Stimulated activated effector memory CD8-positive, alpha-beta T cell treated with anti-CD3 and anti-CD28 coated beads, Interleukin-12 subunit alpha, Interleukin-12 subunit beta, amount 100 ng/mL, for 72 hours (primary cell): ENCODE measurements around the gene CMTM3.
"Not testable (repeated sequence)": the region's sequence is repeated elsewhere in the genome, so short reads cannot be mapped to it uniquely, and the experiment has no call there.

Source experiments
- ATAC-seq: fragments of 150-1000 bp; cut with Tn5 transposase; 2 replicates; pipeline ENCODE4 v1.10.0; 2021
- DNase-seq, 2 donors: peaks; one replicate each; pipeline ENCODE4 v3.0.0; 2021 to 2022; ENCODE audit warnings: low spot score in 2 of 2
- H3K27ac Mint-ChIP-seq: one replicate; pipeline ENCODE4 v1.8.0; 2022; ENCODE audit warnings: mild to moderate bottlenecking, mixed read lengths
- H3K36me3 Mint-ChIP-seq: one replicate; pipeline ENCODE4 v1.8.0; 2022; ENCODE audit warnings: mild to moderate bottlenecking, mixed read lengths
- H3K4me1 Mint-ChIP-seq: one replicate; pipeline ENCODE4 v1.8.0; 2022; ENCODE audit warnings: mixed read lengths
- H3K4me3 Mint-ChIP-seq: one replicate; pipeline ENCODE4 v1.8.0; 2022; ENCODE audit warnings: mild to moderate bottlenecking, mixed read lengths
- H3K9me3 Mint-ChIP-seq: one replicate; pipeline ENCODE4 v1.8.0; 2022; ENCODE audit warnings: mixed read lengths

CMTM3 gene

GRCh38 chr16:66575060-66575459 is 29.4 kb upstream of the CMTM3 start:
- no peak for ATAC-seq
- H3K36me3 Mint-ChIP-seq = peaks cover 23% of the 10 kb centered on the region
- H3K4me3 Mint-ChIP-seq = no peak overlapping the region
- no peaks in the 10 kb centered on the region for H3K9me3 Mint-ChIP-seq
- no peak overlapping the region for H3K27ac Mint-ChIP-seq
- H3K4me1 Mint-ChIP-seq = peaks cover 33% of the 10 kb centered on the region
- no peak for DNase-seq

GRCh38 chr16:66576296-66576695 is 28.2 kb upstream of the CMTM3 start:
- ATAC-seq (no peak), DNase-seq (no peak)
- Mint-ChIP-seq H3K27ac (no peak overlapping the region), H3K36me3 (peaks cover 18% of the 10 kb centered on the region), H3K4me1 (peaks cover 40% of the 10 kb centered on the region), H3K9me3 (no peaks in the 10 kb centered on the region), H3K4me3 (no peak overlapping the region)

GRCh38 chr16:66578651-66579531 is 25.6 kb upstream of the CMTM3 start, which contains the start of gene CMTM2:
Gene CMTM2, plus strand, starts transcription at chr16:66579463. Its CDS starts 145 bp downstream, at chr16:66579608.
- peak within 1 kb of the TSS; percentile 60 for H3K4me3 Mint-ChIP-seq
- peak within 1 kb of the TSS; percentile 74 for H3K27ac Mint-ChIP-seq
- no peak for DNase-seq
- ATAC-seq = peak; percentile 37
- no peaks in the 10 kb centered on the region for H3K36me3 Mint-ChIP-seq
- no peaks in the 10 kb centered on the region for H3K9me3 Mint-ChIP-seq
- peaks cover 27% of the 10 kb centered on the region for H3K4me1 Mint-ChIP-seq

GRCh38 chr16:66580605-66581209 is 23.8 kb upstream of the CMTM3 start:
- ATAC-seq = no peak
- no peak overlapping the region for H3K4me3 Mint-ChIP-seq
- H3K36me3 Mint-ChIP-seq = no peaks in the 10 kb centered on the region
- H3K27ac Mint-ChIP-seq = no peak overlapping the region
- no peaks in the 10 kb centered on the region for H3K9me3 Mint-ChIP-seq
- DNase-seq = no peak
- peaks cover 27% of the 10 kb centered on the region for H3K4me1 Mint-ChIP-seq

- Mint-ChIP-seq H3K9me3 (no peaks in the 10 kb centered on the region), H3K4me1 (peaks cover 27% of the 10 kb centered on the region), H3K4me3 (no peak overlapping the region), H3K27ac (no peak overlapping the region), H3K36me3 (no peaks in the 10 kb centered on the region)
- no peak for ATAC-seq
- no peak for DNase-seq
Measured at GRCh38 chr16:66581246-66581952, 23.1 kb upstream of the CMTM3 start.

- no peak overlapping the region for H3K27ac Mint-ChIP-seq
- DNase-seq (no peak), ATAC-seq (no peak)
- H3K9me3 Mint-ChIP-seq = no peaks in the 10 kb centered on the region
- no peak overlapping the region for H3K4me3 Mint-ChIP-seq
- peaks cover 7% of the 10 kb centered on the region for H3K36me3 Mint-ChIP-seq
- H3K4me1 Mint-ChIP-seq = peaks cover 23% of the 10 kb centered on the region
Measured at GRCh38 chr16:66585481-66586239, 18.8 kb upstream of the CMTM3 start.

- Mint-ChIP-seq H3K27ac (peak overlapping the region; percentile 54), H3K36me3 (peaks cover 7% of the 10 kb centered on the region), H3K4me1 (peaks cover 17% of the 10 kb centered on the region), H3K4me3 (no peak overlapping the region), H3K9me3 (no peaks in the 10 kb centered on the region)
- ATAC-seq = no peak
- DNase-seq = no peak
Measured at GRCh38 chr16:66587881-66588600, 16.5 kb upstream of the CMTM3 start.

GRCh38 chr16:66588981-66589713 is 15.4 kb upstream of the CMTM3 start:
- Mint-ChIP-seq H3K36me3 (peaks cover 7% of the 10 kb centered on the region), H3K27ac (peak overlapping the region; percentile 43), H3K4me1 (peaks cover 17% of the 10 kb centered on the region), H3K9me3 (no peaks in the 10 kb centered on the region), H3K4me3 (peak overlapping the region; percentile 65)
- DNase-seq (peak in 1 of 2 donors; percentile 71), ATAC-seq (peak; percentile 97)

- H3K36me3 Mint-ChIP-seq = peaks cover 7% of the 10 kb centered on the region
- H3K9me3 Mint-ChIP-seq = no peaks in the 10 kb centered on the region
- no peak for ATAC-seq
- H3K27ac Mint-ChIP-seq = no peak overlapping the region
- H3K4me3 Mint-ChIP-seq = peak overlapping the region; percentile 65
- DNase-seq = no peak
- peaks cover 17% of the 10 kb centered on the region for H3K4me1 Mint-ChIP-seq
Measured at GRCh38 chr16:66590322-66590721, 14.2 kb upstream of the CMTM3 start.

GRCh38 chr16:66591018-66591417 is 13.5 kb upstream of the CMTM3 start:
- no peak for ATAC-seq
- Mint-ChIP-seq H3K4me3 (no peak overlapping the region), H3K4me1 (peaks cover 17% of the 10 kb centered on the region), H3K27ac (no peak overlapping the region), H3K36me3 (peaks cover 7% of the 10 kb centered on the region), H3K9me3 (no peaks in the 10 kb centered on the region)
- DNase-seq = no peak

GRCh38 chr16:66592241-66592640 is 12.3 kb upstream of the CMTM3 start:
- no peaks in the 10 kb centered on the region for H3K9me3 Mint-ChIP-seq
- H3K36me3 Mint-ChIP-seq = peaks cover 7% of the 10 kb centered on the region
- peak overlapping the region; percentile 48 for H3K27ac Mint-ChIP-seq
- peaks cover 27% of the 10 kb centered on the region for H3K4me1 Mint-ChIP-seq
- ATAC-seq = no peak
- no peak for DNase-seq
- H3K4me3 Mint-ChIP-seq = no peak overlapping the region

GRCh38 chr16:66592814-66593213 is 11.7 kb upstream of the CMTM3 start:
- Mint-ChIP-seq H3K27ac (no peak overlapping the region), H3K4me1 (peaks cover 32% of the 10 kb centered on the region), H3K9me3 (no peaks in the 10 kb centered on the region), H3K36me3 (peaks cover 7% of the 10 kb centered on the region), H3K4me3 (no peak overlapping the region)
- no peak for ATAC-seq
- DNase-seq = no peak

- no peak overlapping the region for H3K27ac Mint-ChIP-seq
- DNase-seq (no peak), ATAC-seq (no peak)
- H3K4me1 Mint-ChIP-seq = peaks cover 36% of the 10 kb centered on the region
- no peaks in the 10 kb centered on the region for H3K36me3 Mint-ChIP-seq
- no peak overlapping the region for H3K4me3 Mint-ChIP-seq
- H3K9me3 Mint-ChIP-seq = no peaks in the 10 kb centered on the region
Measured at GRCh38 chr16:66594739-66595138, 9.8 kb upstream of the CMTM3 start.

- not testable (repeated sequence) for DNase-seq, H3K4me3 Mint-ChIP-seq, H3K9me3 Mint-ChIP-seq, ATAC-seq, H3K36me3 Mint-ChIP-seq
- Mint-ChIP-seq H3K27ac (peak overlapping the region; percentile 38), H3K4me1 (peaks cover 30% of the 10 kb centered on the region)
Measured at GRCh38 chr16:66596559-66596958, 7.9 kb upstream of the CMTM3 start.
